ENCODE measurements around the gene PEX5. TPM values are rescaled to one million over a fixed set of nuclear protein-coding genes. Genes with fewer than 3 reads are reported as not detected.

PEX5 gene
- total and polyA plus RNA-seq, 2 donors = 27.7 to 42.1 TPM

Other genes starting within 250 kb of the PEX5 start
- not detected for gene RNU7-1, start 245.9 kb upstream of the PEX5 start, total RNA-seq
- gene RNU7-1, start 245.9 kb upstream of the PEX5 start, polyA plus RNA-seq = not detected
- gene C12orf57, start 245.7 kb upstream of the PEX5 start, total RNA-seq = 182 TPM
- 566 TPM for gene C12orf57, start 245.7 kb upstream of the PEX5 start, polyA plus RNA-seq
- gene PTPN6, start 238.3 kb upstream of the PEX5 start, total RNA-seq = 6.1 TPM
- 17.2 TPM for gene PTPN6, start 238.3 kb upstream of the PEX5 start, polyA plus RNA-seq
- gene PHB2, start 219.0 kb upstream of the PEX5 start, total RNA-seq = 94.9 TPM
- 192 TPM for gene PHB2, start 219.0 kb upstream of the PEX5 start, polyA plus RNA-seq
- 25.4 TPM for gene EMG1, start 218.8 kb upstream of the PEX5 start, total RNA-seq
- 25.9 TPM for gene EMG1, start 218.8 kb upstream of the PEX5 start, polyA plus RNA-seq
- gene LPCAT3, start 171.2 kb upstream of the PEX5 start, total RNA-seq = 20.7 TPM
- gene LPCAT3, start 171.2 kb upstream of the PEX5 start, polyA plus RNA-seq = 48.1 TPM
- gene C1S, start 129.0 kb upstream of the PEX5 start, total RNA-seq = 196 TPM
- 918 TPM for gene C1S, start 129.0 kb upstream of the PEX5 start, polyA plus RNA-seq
- 174 TPM for gene C1R, start 97.2 kb upstream of the PEX5 start, total RNA-seq
- 1,192 TPM for gene C1R, start 97.2 kb upstream of the PEX5 start, polyA plus RNA-seq
- 20.6 TPM for gene C1RL, start 80.5 kb upstream of the PEX5 start, total RNA-seq
- 92.2 TPM for gene C1RL, start 80.5 kb upstream of the PEX5 start, polyA plus RNA-seq
- 2.6 TPM for gene RBP5, start 60.8 kb upstream of the PEX5 start, total RNA-seq
- 5.9 TPM for gene RBP5, start 60.8 kb upstream of the PEX5 start, polyA plus RNA-seq
- gene CLSTN3, start 59.3 kb upstream of the PEX5 start, total RNA-seq = 16.7 TPM
- 20.9 TPM for gene CLSTN3, start 59.3 kb upstream of the PEX5 start, polyA plus RNA-seq
- gene ACSM4, start 114.4 kb downstream of the PEX5 start, total RNA-seq = not detected
- gene ACSM4, start 114.4 kb downstream of the PEX5 start, polyA plus RNA-seq = not detected

All from urinary bladder (tissue), 2 donors.